Mesothelial cell of epicardium (in vitro differentiated cells): Measurements from ENCODE around the gene DIAPH2. TPM values are rescaled to one million over a fixed set of nuclear protein-coding genes. Genes with fewer than 3 reads are reported as not detected.

Source experiments
- DNase-seq, 2 experiments: peaks; one replicate each; pipeline ENCODE4 v3.0.0; 2021; ENCODE audit warnings: low spot score in 2 of 2; ENCODE audit not compliant: unreplicated experiment in 2 of 2
- H3K27ac Mint-ChIP-seq: 2 replicates; pipeline ENCODE4 v1.8.0; 2021; ENCODE audit warnings: mixed read lengths
- H3K27me3 Mint-ChIP-seq: 2 replicates; pipeline ENCODE4 v1.8.0; 2021; ENCODE audit warnings: low read depth, mixed read lengths
- H3K36me3 Mint-ChIP-seq: 2 replicates; pipeline ENCODE4 v1.8.0; 2021; ENCODE audit warnings: mixed read lengths
- H3K4me1 Mint-ChIP-seq: 2 replicates; pipeline ENCODE4 v1.8.0; 2021; ENCODE audit warnings: mixed read lengths
- H3K4me3 Mint-ChIP-seq: 2 replicates; pipeline ENCODE4 v1.8.0; 2021; ENCODE audit warnings: mild to moderate bottlenecking, moderate library complexity, mixed read lengths
- H3K9me3 Mint-ChIP-seq: 2 replicates; pipeline ENCODE4 v1.8.0; 2021; ENCODE audit warnings: mixed read lengths
- CTCF ChIP-seq: fragments of 200-600 bp; sonication (generic); IDR thresholded peaks from one replicate; pipeline ENCODE4 v1.5.0; 2021; ENCODE audit warnings: antibody characterized with exemption; ENCODE audit not compliant: unreplicated experiment
- total RNA-seq: library from RNA; stranded (reverse); gene quantifications from 3 replicates; pipeline ENCODE4 v1.2.1, GENCODE V29; 2021

Gene DIAPH2
- total RNA-seq, 1 donor from 2014 or later, result 19.2 TPM

- no peak for TF ChIP-seq CTCF
- H3K36me3 Mint-ChIP-seq, result peaks cover 27% of the 10 kb centered on the region
- H3K4me3 Mint-ChIP-seq, result no peak overlapping the region
- peaks cover 66% of the 10 kb centered on the region for H3K9me3 Mint-ChIP-seq
- no peak overlapping the region for H3K27ac Mint-ChIP-seq
- H3K27me3 Mint-ChIP-seq, result no peaks in the 10 kb centered on the region
- DNase-seq, result no peak
- H3K4me1 Mint-ChIP-seq, result peaks cover 4% of the 10 kb centered on the region
Measured at GRCh38 chrX:97527725-97528124, 843.1 kb downstream of the DIAPH2 start.

- peaks cover 27% of the 10 kb centered on the region for H3K36me3 Mint-ChIP-seq
- no peak overlapping the region for H3K4me3 Mint-ChIP-seq
- no peak overlapping the region for H3K27ac Mint-ChIP-seq
- no peak for DNase-seq
- peaks cover 73% of the 10 kb centered on the region for H3K9me3 Mint-ChIP-seq
- no peaks in the 10 kb centered on the region for H3K4me1 Mint-ChIP-seq
- no peaks in the 10 kb centered on the region for H3K27me3 Mint-ChIP-seq
- TF ChIP-seq CTCF, result no peak
Measured at GRCh38 chrX:97529536-97530200, 845.0 kb downstream of the DIAPH2 start.

GRCh38 chrX:97531825-97532224 lies 847.2 kb downstream of the DIAPH2 start:
- Mint-ChIP-seq H3K9me3 (peaks cover 61% of the 10 kb centered on the region), H3K36me3 (peaks cover 23% of the 10 kb centered on the region), H3K4me1 (no peaks in the 10 kb centered on the region), H3K4me3 (no peak overlapping the region), H3K27me3 (no peaks in the 10 kb centered on the region), H3K27ac (no peak overlapping the region)
- DNase-seq, result no peak
- TF ChIP-seq CTCF, result no peak

GRCh38 chrX:97538745-97539144 lies 854.1 kb downstream of the DIAPH2 start:
- no peak overlapping the region for H3K4me3 Mint-ChIP-seq
- DNase-seq, result no peak
- TF ChIP-seq CTCF, result no peak
- peaks cover 16% of the 10 kb centered on the region for H3K9me3 Mint-ChIP-seq
- no peak overlapping the region for H3K27ac Mint-ChIP-seq
- peaks cover 5% of the 10 kb centered on the region for H3K4me1 Mint-ChIP-seq
- H3K36me3 Mint-ChIP-seq, result no peaks in the 10 kb centered on the region
- no peaks in the 10 kb centered on the region for H3K27me3 Mint-ChIP-seq

GRCh38 chrX:97539970-97540519 lies 855.4 kb downstream of the DIAPH2 start:
- Mint-ChIP-seq H3K9me3 (peaks cover 13% of the 10 kb centered on the region), H3K27ac (no peak overlapping the region), H3K36me3 (no peaks in the 10 kb centered on the region), H3K27me3 (no peaks in the 10 kb centered on the region), H3K4me1 (peaks cover 5% of the 10 kb centered on the region), H3K4me3 (no peak overlapping the region)
- TF ChIP-seq CTCF, result no peak
- DNase-seq, result no peak
